PFSK-1 (cell line): ENCODE results near the gene MORN5.

Experiments
- FOXP2 ChIP-seq: optimal IDR thresholded peaks from 2 replicates; pipeline ENCODE3; 2011; ENCODE audit warnings: borderline replicate concordance, control low read depth, inconsistent platforms; ENCODE audit not compliant: insufficient read depth; ENCODE audit errors: extremely low read length, extremely low read depth
- POLR2AphosphoS5 ChIP-seq: IDR thresholded peaks from 2 replicates; pipeline ENCODE4 v1.6.1; 2012; ENCODE audit warnings: low read depth, mild to moderate bottlenecking, control low read depth, low read length, moderate library complexity
- SIN3A ChIP-seq: IDR thresholded peaks from 2 replicates; pipeline ENCODE4 v1.6.1; 2012; ENCODE audit warnings: mild to moderate bottlenecking, low read length, moderate library complexity, borderline replicate concordance; ENCODE audit not compliant: insufficient read depth
- TF ChIP-seq, protein P1 (sequence below), 2 experiments: IDR thresholded peaks; 2 replicates each; pipeline versions ENCODE4 v1.6.1 to v1.8.0; 2011 to 2012; ENCODE audit warnings: low read depth in 2 of 2, low read length in 2 of 2, control low read depth in 1 of 2, inconsistent platforms in 1 of 2, mild to moderate bottlenecking in 1 of 2, moderate library complexity in 1 of 2; ENCODE audit not compliant: insufficient read depth in 1 of 2

DNA sequence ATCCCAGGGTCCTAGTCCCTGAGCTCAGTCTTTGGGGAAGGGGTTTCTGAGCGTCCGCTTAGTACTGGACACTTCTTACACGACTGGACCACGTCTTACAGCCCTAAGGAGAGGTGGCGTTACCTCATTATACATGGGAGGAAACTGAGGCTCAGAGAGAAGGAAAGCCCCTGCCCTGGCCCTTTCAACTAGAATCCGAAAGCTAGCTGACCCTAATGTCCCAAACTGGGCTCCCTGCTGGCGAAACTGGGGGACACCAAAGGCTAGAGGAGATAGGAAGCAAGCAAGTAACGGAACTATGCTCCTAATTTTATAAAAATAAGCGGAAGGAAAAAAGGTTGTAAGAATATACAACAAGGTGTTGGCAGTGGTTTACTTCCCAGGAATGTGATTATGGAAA is 54.8 kb downstream of the MORN5 start:
- TF ChIP-seq POLR2AphosphoS5 (no peak), SIN3A (no peak), FOXP2 (no peak)
- TF ChIP-seq, protein P1, sequence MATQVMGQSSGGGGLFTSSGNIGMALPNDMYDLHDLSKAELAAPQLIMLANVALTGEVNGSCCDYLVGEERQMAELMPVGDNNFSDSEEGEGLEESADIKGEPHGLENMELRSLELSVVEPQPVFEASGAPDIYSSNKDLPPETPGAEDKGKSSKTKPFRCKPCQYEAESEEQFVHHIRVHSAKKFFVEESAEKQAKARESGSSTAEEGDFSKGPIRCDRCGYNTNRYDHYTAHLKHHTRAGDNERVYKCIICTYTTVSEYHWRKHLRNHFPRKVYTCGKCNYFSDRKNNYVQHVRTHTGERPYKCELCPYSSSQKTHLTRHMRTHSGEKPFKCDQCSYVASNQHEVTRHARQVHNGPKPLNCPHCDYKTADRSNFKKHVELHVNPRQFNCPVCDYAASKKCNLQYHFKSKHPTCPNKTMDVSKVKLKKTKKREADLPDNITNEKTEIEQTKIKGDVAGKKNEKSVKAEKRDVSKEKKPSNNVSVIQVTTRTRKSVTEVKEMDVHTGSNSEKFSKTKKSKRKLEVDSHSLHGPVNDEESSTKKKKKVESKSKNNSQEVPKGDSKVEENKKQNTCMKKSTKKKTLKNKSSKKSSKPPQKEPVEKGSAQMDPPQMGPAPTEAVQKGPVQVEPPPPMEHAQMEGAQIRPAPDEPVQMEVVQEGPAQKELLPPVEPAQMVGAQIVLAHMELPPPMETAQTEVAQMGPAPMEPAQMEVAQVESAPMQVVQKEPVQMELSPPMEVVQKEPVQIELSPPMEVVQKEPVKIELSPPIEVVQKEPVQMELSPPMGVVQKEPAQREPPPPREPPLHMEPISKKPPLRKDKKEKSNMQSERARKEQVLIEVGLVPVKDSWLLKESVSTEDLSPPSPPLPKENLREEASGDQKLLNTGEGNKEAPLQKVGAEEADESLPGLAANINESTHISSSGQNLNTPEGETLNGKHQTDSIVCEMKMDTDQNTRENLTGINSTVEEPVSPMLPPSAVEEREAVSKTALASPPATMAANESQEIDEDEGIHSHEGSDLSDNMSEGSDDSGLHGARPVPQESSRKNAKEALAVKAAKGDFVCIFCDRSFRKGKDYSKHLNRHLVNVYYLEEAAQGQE (IDR thresholded peaks at IDR 0.05; ENCODE audit: insufficient read depth in 1 of 2, low read depth in 2 of 2, low read length in 2 of 2): no peak
